ENCODE results near the gene LGR6.
"Not testable (repeated sequence)": the region's sequence is repeated elsewhere in the genome, so short reads cannot be mapped to it uniquely, and the experiment has no call there.

The LGR6 gene

GRCh38 chr1:202163281-202164270, 30.0 kb upstream of the LGR6 start:
- no peak for DNase-seq (ENCODE audit: low read depth)
- no peak for TF ChIP-seq CTCF (conservative IDR thresholded peaks at IDR 0.05; ENCODE audit: low read depth, low read length)
- H3K4me3 ChIP-seq (ENCODE audit: low read depth, low read length) = no peak overlapping the region

GRCh38 chr1:202164271-202165037, 29.1 kb upstream of the LGR6 start:
- TF ChIP-seq CTCF (conservative IDR thresholded peaks at IDR 0.05; ENCODE audit: low read depth, low read length) = no peak
- no peak overlapping the region for H3K4me3 ChIP-seq (ENCODE audit: low read depth, low read length)
- no peak for DNase-seq (ENCODE audit: low read depth)

- TF ChIP-seq CTCF (conservative IDR thresholded peaks at IDR 0.05; ENCODE audit: low read depth, low read length) = no peak
- H3K4me3 ChIP-seq (ENCODE audit: low read depth, low read length) = no peak overlapping the region
- no peak for DNase-seq (ENCODE audit: low read depth)
These were observed 28.2 kb upstream of the LGR6 start for GRCh38 chr1:202165267-202165941.

GRCh38 chr1:202165942-202166843, 27.4 kb upstream of the LGR6 start:
- no peak for DNase-seq (ENCODE audit: low read depth)
- no peak for TF ChIP-seq CTCF (conservative IDR thresholded peaks at IDR 0.05; ENCODE audit: low read depth, low read length)
- H3K4me3 ChIP-seq (ENCODE audit: low read depth, low read length) = no peak overlapping the region

GRCh38 chr1:202167054-202167453, 26.5 kb upstream of the LGR6 start:
- H3K4me3 ChIP-seq (ENCODE audit: low read depth, low read length); DNase-seq (ENCODE audit: low read depth): not testable (repeated sequence)

- TF ChIP-seq CTCF (conservative IDR thresholded peaks at IDR 0.05; ENCODE audit: low read depth, low read length) = no peak
- no peak overlapping the region for H3K4me3 ChIP-seq (ENCODE audit: low read depth, low read length)
- peak; percentile 38 for DNase-seq (ENCODE audit: low read depth)
These were observed 25.7 kb upstream of the LGR6 start for GRCh38 chr1:202167708-202168415.

Data from choroid plexus epithelial cell (primary cell).